ENCODE measurements around the gene SH3YL1.

The SH3YL1 gene

GRCh38 chr2:256094-256493, 7.7 kb downstream of the SH3YL1 start:
- no peak for DNase-seq

DNA sequence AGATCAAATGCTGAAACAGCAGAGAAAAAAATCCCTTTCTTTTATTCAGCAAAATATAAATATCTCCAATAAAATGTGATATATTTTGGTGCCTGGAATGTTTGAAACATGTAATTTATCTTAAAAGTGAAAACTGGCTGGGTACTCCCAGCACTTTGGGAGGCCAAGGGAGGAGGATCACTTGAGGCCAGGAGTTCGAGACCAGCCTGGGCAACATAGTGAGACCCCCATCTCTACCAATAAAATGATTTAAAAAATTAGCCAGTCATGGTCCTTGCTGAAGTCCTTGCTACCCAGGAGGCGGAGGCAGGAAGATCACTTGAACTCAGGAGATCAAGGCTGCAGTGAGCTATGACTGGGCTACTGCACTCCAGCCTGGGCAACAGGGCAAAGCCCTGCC, 8.6 kb downstream of the SH3YL1 start:
- DNase-seq: no peak

DNA sequence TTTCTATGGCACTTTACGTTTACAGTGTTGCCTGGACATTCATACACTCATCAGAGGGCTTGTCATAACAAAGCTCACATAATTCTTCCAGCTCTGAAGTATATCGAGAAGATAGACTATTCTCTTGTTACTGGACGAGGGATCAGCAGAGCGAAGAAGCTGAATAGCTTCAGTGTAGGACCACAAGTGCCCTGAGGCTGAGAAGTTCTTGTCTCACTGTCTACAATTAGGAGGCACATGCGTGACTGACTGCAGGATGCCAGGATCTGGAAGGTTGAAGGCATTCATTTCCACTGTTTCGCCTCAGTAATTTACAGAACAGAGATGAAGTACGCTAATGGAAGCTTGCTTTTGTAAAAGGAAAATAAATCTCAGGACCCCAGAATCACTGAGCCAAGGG, 9.6 kb downstream of the SH3YL1 start:
- no peak for DNase-seq

DNA sequence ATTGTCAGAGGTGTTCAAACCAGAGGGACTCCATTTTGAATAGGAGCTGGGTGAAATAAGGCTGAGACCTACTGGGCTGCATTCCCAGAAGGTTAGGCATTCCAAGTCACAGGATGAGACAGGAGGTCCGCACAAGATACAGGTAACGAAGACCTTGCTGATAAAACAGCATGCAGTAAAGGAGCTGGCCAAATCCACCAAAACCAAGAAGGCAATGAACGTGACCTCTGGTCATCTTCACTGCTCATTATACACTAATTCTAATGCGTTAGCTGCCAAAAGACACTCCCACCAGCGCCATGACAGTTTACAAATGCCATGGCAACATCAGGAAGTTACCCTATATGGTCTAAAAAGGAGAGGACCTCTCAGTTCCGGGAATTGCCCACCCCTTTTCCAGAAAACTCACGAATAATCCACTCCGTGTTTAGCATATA, 10.6 kb downstream of the SH3YL1 start:
- no peak for DNase-seq

GRCh38 chr2:252001-252602, 11.7 kb downstream of the SH3YL1 start:
- DNase-seq: no peak

DNA sequence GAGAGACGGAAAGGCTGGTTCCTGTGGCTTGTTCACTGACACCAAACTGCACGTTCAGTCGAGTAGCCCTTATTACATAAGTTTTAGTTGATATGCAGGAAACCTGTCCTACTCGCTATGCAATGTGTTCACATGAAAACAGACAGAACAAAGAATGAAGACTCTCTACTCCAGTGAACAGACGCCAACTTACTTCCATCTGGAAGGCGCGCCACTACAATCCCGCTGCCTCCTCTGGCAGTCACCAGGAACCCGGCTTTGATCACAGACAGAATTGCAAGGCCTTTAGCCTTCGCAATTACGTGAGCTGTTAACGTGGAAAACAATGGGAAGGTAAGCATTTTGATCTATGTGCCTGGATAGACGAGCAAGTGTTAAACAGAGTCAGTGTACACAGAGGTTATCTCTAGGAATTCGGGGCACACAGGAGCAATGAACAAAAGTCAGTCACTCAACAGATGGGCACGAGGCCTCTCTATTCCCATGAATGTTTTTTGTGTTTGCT, 14.2 kb downstream of the SH3YL1 start:
- DNase-seq: no peak

GRCh38 chr2:248724-249123, 15.1 kb downstream of the SH3YL1 start:
- DNase-seq: no peak

GRCh38 chr2:246489-247144, 17.2 kb downstream of the SH3YL1 start:
- DNase-seq: no peak

DNA sequence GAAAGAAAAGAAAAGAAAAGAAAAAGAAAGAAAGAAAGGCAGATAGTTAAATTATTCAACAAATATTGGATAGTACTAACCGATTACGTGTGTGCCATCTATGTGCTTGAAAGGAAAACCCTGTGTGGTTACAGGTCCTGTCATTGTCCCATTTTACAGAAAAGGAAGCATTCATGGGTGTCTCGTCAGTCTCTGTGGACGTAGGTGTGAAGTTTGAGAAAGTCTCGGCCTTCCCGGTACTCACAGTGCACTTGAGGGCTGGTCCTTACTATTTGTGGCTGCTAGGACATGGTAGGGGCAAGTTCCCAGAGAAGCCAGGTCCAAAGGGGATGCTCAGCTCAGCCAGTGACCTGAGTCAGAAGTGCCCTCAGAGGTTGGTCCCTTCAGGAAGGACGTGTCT, 19.3 kb downstream of the SH3YL1 start:
- no peak for DNase-seq

- DNase-seq: no peak
These were observed 25.0 kb downstream of the SH3YL1 start for GRCh38 chr2:238869-239268.

DNA sequence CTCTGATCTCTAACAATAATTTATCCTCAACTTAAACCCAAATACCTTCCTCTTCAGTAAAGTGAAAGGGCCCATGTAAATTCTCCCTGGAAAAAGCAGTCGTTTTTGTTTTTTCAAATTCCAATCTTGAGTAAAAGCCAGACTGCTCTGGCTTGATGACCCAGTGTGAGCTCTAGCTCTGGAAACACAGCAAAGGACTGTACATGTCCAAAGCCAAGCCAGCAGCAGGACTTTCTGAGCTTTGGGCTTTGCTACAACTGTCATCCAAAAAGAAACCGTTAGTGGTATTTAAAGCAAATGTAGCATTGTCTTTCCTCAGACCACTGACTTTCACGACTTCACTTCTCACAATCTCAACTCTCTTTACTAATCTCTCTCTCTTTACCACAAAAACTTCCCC, 25.4 kb downstream of the SH3YL1 start:
- no peak for DNase-seq

DNA sequence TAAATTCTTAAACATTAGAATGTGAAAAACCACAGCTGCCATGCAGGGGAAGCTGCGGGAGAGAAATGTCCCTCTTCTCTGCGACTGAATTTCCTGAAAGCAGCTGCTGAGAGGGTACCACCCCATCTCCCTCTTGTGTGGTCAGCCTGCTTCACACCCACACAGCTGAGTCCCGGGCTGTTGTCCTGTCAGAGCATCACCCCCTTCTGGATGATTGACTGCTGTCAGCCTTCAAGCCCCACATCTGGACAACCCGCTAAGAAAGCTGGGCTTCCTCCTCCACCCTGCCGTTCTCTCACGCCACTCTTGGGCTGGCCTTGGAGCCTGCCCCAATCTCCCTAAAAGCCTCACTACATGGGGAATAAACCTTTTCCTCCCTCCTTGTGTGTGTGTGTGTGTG, 26.0 kb downstream of the SH3YL1 start:
- no peak for DNase-seq

DNA sequence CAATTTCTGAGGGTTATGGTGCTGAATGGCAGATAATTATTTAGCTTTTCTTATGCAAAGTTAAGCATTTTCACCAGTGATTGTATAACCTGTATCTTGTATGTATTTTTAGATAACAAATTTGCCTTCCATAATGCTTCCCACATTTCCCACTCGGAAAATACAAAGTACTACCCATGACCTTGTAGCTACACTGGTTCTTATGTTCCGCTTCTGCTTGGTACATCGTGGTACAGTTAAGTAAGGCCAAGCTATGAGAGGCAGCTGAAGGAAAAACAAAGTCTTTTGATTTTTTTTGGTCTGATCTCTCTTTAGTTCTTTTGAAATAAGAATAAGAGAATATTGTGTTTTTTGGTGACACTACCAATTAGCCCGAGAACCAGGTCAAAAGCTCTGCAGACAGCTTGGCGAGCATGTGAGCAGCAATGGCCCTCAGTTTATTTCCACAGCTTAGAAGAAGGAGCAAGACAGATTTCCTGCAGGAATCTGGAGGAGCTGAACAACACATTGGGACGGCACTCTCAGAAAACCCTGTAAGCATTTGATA, 26.8 kb downstream of the SH3YL1 start:
- no peak for DNase-seq

- no peak for DNase-seq
These were observed 29.4 kb downstream of the SH3YL1 start for GRCh38 chr2:234421-234820.

DNA sequence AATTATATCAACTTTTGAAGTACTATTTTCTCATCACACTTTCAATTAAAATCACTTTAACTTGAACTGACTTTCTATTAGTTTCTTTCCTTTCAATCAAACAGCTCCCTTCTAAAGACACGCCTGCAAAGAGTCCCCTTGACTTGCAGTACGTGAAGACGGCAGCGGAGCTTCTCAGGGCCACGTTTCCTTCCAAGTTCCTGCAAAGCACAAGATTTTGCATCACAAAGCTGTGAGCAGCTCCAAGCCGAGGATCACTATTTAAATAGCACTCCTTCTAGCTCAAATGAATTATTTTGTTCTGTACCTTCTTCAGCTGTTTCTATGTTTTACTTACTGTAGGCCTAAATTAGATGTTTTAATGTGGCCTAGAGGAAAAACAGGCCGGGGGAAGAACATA, 30.8 kb downstream of the SH3YL1 start:
- no peak for DNase-seq

GRCh38 chr2:231521-232185, 32.2 kb downstream of the SH3YL1 start:
- DNase-seq: no peak

DNA sequence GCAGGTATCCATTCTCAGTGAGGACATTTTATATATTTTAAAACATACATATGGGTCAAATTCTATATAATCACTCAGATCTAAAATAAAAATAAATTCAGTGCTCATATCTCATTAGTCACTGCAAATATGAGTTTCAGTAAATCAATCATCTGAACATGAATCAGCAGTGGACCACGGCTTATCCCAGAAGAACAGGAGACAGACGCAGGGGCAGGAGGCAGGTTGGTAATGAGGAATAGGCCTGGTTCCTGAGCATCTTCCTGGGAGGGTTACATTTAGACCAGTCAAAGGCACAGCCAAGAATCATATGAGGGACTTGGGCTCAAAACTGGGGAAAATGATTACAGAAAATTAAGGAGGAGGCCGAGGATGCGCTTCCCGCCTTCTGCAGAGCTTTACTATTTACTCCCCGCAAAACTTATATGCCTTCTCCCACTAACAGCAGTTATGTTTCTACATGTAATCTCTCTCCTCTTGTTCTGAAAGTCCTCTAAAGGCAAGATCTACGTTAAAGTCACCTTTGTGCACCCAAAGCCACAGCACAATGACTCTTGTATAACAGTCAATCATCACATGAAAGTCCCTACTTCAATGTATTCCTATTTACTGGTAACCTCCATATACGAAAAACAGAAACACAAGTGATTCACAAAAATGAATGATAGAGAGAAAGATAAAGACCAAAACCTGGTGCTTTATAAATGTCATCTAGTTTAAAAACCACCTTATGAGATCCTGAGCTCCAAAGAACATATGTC, 35.1 kb downstream of the SH3YL1 start:
- DNase-seq: no peak

- DNase-seq: no peak
These were observed 35.7 kb downstream of the SH3YL1 start for GRCh38 chr2:228115-228514.

DNA sequence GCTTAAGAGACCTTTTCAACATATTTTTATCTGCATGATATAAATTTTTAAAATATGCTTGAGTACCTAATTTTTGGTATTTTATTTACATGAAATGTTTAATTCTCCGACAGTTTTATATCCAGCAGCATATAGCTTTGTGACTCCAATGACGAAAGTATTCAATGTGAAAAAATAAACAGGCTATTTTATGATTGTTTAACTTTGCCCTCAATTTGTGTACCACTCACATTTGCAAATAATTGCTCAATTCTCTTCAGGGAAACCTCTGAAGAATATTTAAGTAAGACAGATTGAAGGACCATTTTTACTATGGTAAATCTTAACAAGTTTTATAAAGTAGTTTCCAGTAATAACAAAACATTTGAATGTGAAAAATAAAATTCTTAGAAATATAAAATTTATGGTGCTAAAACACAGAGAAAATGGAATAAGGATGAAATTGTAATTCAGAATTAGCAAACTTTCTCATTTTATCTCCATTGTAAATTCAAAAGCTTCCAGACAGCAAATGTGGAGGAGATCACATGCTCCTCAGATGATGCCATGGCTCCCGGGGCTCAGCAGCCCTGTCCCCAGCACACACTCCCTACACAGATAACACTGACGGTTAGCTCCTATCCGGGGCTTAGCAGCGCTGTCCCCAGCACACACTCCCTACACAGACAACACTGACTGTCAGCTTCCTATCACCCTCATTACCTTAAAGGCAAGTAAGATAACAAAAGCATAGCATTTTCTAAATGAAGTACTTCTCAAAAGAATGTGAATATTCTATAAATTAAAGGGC, 39.7 kb downstream of the SH3YL1 start:
- no peak for DNase-seq

GRCh38 chr2:223451-223850, 40.4 kb downstream of the SH3YL1 start:
- no peak for DNase-seq

DNA sequence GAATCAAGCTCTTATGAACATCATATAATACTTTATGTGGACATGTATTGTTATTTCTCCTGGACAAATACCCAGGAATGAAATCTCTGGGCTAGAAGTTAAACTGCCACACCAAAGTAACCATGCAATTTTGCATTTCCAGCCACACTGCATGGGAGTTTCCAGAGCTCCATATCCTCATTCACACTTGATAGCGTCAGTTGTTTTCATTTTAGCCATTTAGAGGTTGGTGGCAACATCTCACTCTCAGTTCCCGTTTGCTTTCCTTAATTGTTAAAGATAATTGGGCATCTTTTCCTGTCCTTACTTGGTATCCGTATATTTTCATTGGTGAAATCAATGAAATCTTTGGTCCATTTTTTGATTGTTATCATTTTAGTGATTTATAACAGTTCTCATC, 47.8 kb downstream of the SH3YL1 start:
- DNase-seq: no peak

GRCh38 chr2:213932-214693, 49.7 kb downstream of the SH3YL1 start:
- DNase-seq: no peak
